Measurements from ENCODE around the gene SAP30L. TPM values are rescaled to one million over a fixed set of nuclear protein-coding genes. Genes with fewer than 3 reads are reported as not detected.

The SAP30L gene
- total RNA-seq, 1 experiment from 2014 or later, result 32.5 TPM

DNA sequence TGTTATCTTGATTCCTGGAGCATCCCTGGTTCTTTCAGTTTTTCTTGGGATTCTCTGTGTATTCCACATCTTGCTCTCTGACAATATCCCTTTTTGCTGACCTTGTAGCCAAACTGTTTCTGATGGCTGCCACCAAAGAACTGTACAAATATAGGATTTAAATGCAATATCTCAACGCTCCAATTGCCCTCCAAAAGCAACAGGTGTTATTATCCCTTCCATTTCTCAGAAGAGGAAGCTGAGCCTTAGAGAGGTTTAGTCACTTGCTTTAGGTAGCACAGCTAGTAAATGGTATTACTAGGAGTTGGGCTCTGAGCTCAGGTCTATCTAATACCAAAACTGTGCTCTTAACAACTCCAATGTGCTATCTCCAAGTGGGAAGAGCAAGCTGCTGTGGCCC is 56.4 kb downstream of the SAP30L start:
- H3K4me1 ChIP-seq, result no peaks in the 10 kb centered on the region
- no peaks in the 10 kb centered on the region for H3K9me3 ChIP-seq
- ChIA-PET CTCF (no interaction called here), POLR2A (no interaction called here)
- no peak for TF ChIP-seq CTCF (IDR thresholded peaks at IDR 0.05; ENCODE audit: insufficient read depth in 1 of 2, low read depth in 1 of 2, low read length in 1 of 2, severe bottlenecking in 1 of 2, unreplicated experiment in 1 of 2)
- H3K36me3 ChIP-seq (ENCODE audit: control insufficient read depth, insufficient read depth, low read length), result no peaks in the 10 kb centered on the region
- no peaks in the 10 kb centered on the region for H3K9me3 Mint-ChIP-seq (ENCODE audit: unreplicated experiment)
- intact Hi-C loops (cut with micrococcal nuclease; ENCODE audit: unreplicated experiment), result no loop called here
- H3K27me3 Mint-ChIP-seq (ENCODE audit: insufficient read depth, unreplicated experiment), result peaks cover 3% of the 10 kb centered on the region
- BruUV-seq (replicated peaks), result no TSS peak
- DNase-seq, result no peak
- no peak overlapping the region for H3K4me3 Mint-ChIP-seq (ENCODE audit: unreplicated experiment)
- H3K27ac Mint-ChIP-seq (ENCODE audit: unreplicated experiment), result no peak overlapping the region
- H3K4me1 Mint-ChIP-seq (ENCODE audit: low read depth, unreplicated experiment), result peaks cover 7% of the 10 kb centered on the region
- no peaks in the 10 kb centered on the region for H3K36me3 Mint-ChIP-seq (ENCODE audit: insufficient read depth, unreplicated experiment)
- H3K4me3 ChIP-seq (ENCODE audit: low read depth, low read length), result no peak overlapping the region
- no peaks in the 10 kb centered on the region for H3K27me3 ChIP-seq (replicated peaks; ENCODE audit: control insufficient read depth, insufficient read depth, low read length)

- H3K9me3 Mint-ChIP-seq (ENCODE audit: unreplicated experiment), result no peaks in the 10 kb centered on the region
- no peaks in the 10 kb centered on the region for H3K4me1 ChIP-seq
- ChIA-PET CTCF (no interaction called here), POLR2A (no interaction called here)
- no TSS peak for BruUV-seq (replicated peaks)
- H3K9me3 ChIP-seq, result no peaks in the 10 kb centered on the region
- intact Hi-C loops (cut with micrococcal nuclease; ENCODE audit: unreplicated experiment), result no loop called here
- peaks cover 7% of the 10 kb centered on the region for H3K4me1 Mint-ChIP-seq (ENCODE audit: low read depth, unreplicated experiment)
- no peak overlapping the region for H3K4me3 ChIP-seq (ENCODE audit: low read depth, low read length)
- H3K27ac Mint-ChIP-seq (ENCODE audit: unreplicated experiment), result no peak overlapping the region
- H3K36me3 ChIP-seq (ENCODE audit: control insufficient read depth, insufficient read depth, low read length), result no peaks in the 10 kb centered on the region
- DNase-seq, result no peak
- H3K27me3 Mint-ChIP-seq (ENCODE audit: insufficient read depth, unreplicated experiment), result peaks cover 3% of the 10 kb centered on the region
- no peak for TF ChIP-seq CTCF (IDR thresholded peaks at IDR 0.05; ENCODE audit: insufficient read depth in 1 of 2, low read depth in 1 of 2, low read length in 1 of 2, severe bottlenecking in 1 of 2, unreplicated experiment in 1 of 2)
- no peaks in the 10 kb centered on the region for H3K36me3 Mint-ChIP-seq (ENCODE audit: insufficient read depth, unreplicated experiment)
- no peaks in the 10 kb centered on the region for H3K27me3 ChIP-seq (replicated peaks; ENCODE audit: control insufficient read depth, insufficient read depth, low read length)
- H3K4me3 Mint-ChIP-seq (ENCODE audit: unreplicated experiment), result no peak overlapping the region
Measured at GRCh38 chr5:154503698-154504039, 57.9 kb downstream of the SAP30L start.

DNA sequence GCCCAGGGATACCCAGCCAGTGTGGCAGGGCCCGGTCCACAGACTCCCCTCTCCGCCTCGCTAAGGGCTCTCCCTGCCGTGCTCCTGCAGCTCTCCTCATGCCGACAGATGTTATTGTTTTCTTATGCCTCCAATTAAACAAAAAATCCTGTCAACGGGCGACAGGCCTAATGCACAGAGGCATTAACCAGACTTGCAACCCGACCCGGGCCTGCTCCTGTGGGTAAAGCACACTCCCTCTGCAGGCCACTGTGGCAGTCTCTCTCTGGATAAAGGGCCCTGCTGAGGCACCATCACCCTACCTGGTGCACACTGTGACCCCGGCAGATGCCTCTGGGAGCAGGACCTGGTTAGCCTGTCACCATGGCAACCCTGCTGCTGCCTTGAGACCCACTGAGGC is 59.8 kb downstream of the SAP30L start:
- intact Hi-C loops (cut with micrococcal nuclease; ENCODE audit: unreplicated experiment), result no loop called here
- Mint-ChIP-seq H3K27me3 (ENCODE audit: insufficient read depth, unreplicated experiment) (peaks cover 3% of the 10 kb centered on the region), H3K4me3 (ENCODE audit: unreplicated experiment) (no peak overlapping the region), H3K36me3 (ENCODE audit: insufficient read depth, unreplicated experiment) (no peaks in the 10 kb centered on the region), H3K27ac (ENCODE audit: unreplicated experiment) (no peak overlapping the region), H3K9me3 (ENCODE audit: unreplicated experiment) (no peaks in the 10 kb centered on the region), H3K4me1 (ENCODE audit: low read depth, unreplicated experiment) (peaks cover 7% of the 10 kb centered on the region)
- ChIA-PET POLR2A (no interaction called here), CTCF (no interaction called here)
- TF ChIP-seq CTCF (IDR thresholded peaks at IDR 0.05; ENCODE audit: insufficient read depth in 1 of 2, low read depth in 1 of 2, low read length in 1 of 2, severe bottlenecking in 1 of 2, unreplicated experiment in 1 of 2), result peak in 1 of 2 experiments; percentile 3
- no peak for DNase-seq
- Histone ChIP-seq H3K4me3 (ENCODE audit: low read depth, low read length) (no peak overlapping the region), H3K27me3 (replicated peaks; ENCODE audit: control insufficient read depth, insufficient read depth, low read length) (no peaks in the 10 kb centered on the region; the same call in 1 of the 2 replicates), H3K9me3 (no peaks in the 10 kb centered on the region), H3K36me3 (ENCODE audit: control insufficient read depth, insufficient read depth, low read length) (no peaks in the 10 kb centered on the region), H3K4me1 (no peaks in the 10 kb centered on the region)
- no TSS peak for BruUV-seq (replicated peaks)

Data from Caco-2 (cell line).